GM12874 (cell line): Measurements from ENCODE around the gene QRFP.

Source experiments
- TF ChIP-seq, protein P1 (sequence below): IDR thresholded peaks from 2 replicates; pipeline ENCODE4 v1.5.1; 2011; ENCODE audit warnings: low read depth, mild to moderate bottlenecking, control low read depth, low read length, moderate library complexity; ENCODE audit not compliant: insufficient read depth

The QRFP gene, protein sequence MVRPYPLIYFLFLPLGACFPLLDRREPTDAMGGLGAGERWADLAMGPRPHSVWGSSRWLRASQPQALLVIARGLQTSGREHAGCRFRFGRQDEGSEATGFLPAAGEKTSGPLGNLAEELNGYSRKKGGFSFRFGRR

GRCh38 chr9:130896233-130897014 lies at the start of gene QRFP:
QRFP (minus strand) TSS chr9:130896812; CDS start chr9:130893838, 2,974 bp downstream.
- TF ChIP-seq, protein P1, sequence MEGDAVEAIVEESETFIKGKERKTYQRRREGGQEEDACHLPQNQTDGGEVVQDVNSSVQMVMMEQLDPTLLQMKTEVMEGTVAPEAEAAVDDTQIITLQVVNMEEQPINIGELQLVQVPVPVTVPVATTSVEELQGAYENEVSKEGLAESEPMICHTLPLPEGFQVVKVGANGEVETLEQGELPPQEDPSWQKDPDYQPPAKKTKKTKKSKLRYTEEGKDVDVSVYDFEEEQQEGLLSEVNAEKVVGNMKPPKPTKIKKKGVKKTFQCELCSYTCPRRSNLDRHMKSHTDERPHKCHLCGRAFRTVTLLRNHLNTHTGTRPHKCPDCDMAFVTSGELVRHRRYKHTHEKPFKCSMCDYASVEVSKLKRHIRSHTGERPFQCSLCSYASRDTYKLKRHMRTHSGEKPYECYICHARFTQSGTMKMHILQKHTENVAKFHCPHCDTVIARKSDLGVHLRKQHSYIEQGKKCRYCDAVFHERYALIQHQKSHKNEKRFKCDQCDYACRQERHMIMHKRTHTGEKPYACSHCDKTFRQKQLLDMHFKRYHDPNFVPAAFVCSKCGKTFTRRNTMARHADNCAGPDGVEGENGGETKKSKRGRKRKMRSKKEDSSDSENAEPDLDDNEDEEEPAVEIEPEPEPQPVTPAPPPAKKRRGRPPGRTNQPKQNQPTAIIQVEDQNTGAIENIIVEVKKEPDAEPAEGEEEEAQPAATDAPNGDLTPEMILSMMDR, result no peak

DNA sequence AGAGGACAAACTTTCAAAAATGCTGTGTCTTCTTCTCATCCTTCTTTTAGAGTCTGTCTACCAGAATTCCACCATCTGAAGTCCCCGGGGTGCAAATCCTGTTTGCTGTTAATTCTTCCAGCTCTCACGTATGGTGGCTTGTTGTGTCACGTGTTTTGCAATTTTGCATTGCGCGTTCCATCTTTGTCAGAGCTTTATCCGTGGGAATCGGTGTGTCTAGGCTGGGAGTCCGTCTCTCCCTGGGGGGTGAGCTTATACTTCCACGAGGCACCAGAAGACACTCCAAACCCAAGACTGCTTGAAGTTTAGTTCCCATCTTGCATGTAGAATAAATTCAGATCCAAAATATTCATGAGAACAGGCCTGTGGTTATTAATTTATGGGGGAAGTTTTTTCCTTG lies 48.6 kb upstream of the QRFP start:
- TF ChIP-seq, protein P1, result no peak

DNA sequence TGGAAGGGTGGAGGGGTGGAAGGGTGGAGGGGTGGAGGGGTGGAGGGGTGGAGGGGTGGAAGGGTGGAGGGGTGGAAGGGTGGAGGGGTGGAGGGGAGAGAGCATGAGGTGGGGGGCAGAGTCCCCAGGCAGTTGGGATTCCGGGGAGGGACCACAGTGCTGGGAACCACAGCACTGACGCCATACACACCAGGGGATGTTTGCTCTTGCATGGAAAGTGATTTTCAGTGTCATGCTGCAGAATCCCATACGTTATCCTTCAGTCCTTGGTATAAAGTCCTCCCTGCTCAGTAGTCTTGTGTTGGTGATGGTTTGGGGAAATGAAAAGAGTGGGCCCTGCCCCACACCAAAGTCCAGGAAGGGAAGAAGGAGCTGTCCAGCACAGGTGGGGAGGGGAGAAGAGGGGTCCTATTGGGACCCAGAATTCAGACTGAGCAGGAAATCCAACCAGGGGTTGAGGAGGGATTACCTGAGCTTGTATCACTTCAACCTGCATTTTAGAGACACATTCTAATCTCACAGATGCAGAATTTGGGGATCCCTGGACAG lies 48.0 kb upstream of the QRFP start:
- TF ChIP-seq, protein P1, result no peak

DNA sequence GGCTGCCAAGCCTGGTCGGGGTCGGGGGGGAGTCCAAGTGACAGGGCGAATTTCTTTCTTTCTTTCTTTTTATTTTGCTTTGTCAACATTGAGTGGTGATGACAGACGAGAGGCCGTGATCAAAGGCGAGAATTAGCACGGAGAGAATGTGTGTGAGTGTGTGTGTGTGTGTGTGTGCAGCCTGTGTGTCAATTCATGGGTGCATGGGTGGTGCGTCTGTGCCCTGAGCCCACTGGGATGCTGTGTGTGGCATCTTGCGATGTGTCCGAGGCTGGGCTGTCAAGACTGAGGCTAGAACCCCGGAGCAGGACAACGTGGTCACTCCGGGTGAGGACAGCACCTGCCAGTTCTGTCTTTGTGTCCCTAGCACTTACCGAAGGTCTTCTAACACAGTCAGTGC lies 47.2 kb upstream of the QRFP start:
- TF ChIP-seq, protein P1, result no peak

DNA sequence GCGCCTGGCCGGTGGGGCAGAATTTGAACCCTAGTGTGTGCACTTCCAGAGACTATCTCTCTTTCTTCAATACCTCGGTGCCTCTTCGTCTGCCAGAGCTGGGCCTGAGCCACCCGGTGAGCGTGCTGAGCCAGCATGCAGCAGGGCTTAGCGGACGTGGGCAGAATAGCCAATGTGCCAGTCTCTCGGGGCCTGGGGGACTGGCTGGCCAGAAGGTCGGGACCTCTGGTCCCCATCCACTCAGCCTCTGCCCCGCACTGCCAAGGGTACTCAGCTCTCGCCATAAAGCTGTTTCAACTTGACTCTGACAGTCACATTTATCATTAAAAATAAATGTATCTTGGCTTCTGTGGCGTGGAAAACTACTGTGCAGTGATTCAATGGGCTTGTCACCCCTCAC lies 46.6 kb upstream of the QRFP start:
- TF ChIP-seq, protein P1, result no peak

- TF ChIP-seq, protein P1, result no peak
Observed at GRCh38 chr9:130942679-130943078, 46.1 kb upstream of the QRFP start.

GRCh38 chr9:130942084-130942483 lies 45.5 kb upstream of the QRFP start:
- TF ChIP-seq, protein P1, result no peak
